ENCODE measurements around the gene PCBP2. TPM values are rescaled to one million over a fixed set of nuclear protein-coding genes. Genes with fewer than 3 reads are reported as not detected.
"Not testable (repeated sequence)": the region's sequence is repeated elsewhere in the genome, so short reads cannot be mapped to it uniquely, and the experiment has no call there.

PCBP2 gene
- total RNA-seq, 1 donor from 2014 or later, result 526 TPM

GRCh38 chr12:53441040-53441833 lies 10.7 kb upstream of the PCBP2 start, which contains the start of gene PRR13:
TSS of gene PRR13 (plus strand) at chr12:53441734. CDS start at chr12:53442715, 981 bp downstream.
- DNase-seq (ENCODE audit: low read depth), result peak; percentile 99

- peak; percentile 70 for DNase-seq (ENCODE audit: low read depth)
These were observed 7.9 kb upstream of the PCBP2 start for GRCh38 chr12:53443955-53444354.

GRCh38 chr12:53444593-53445325 lies 7.1 kb upstream of the PCBP2 start:
- DNase-seq (ENCODE audit: low read depth), result not testable (repeated sequence)

- DNase-seq (ENCODE audit: low read depth), result no peak
These were observed 966 bp upstream of the PCBP2 start for GRCh38 chr12:53450936-53451335.

GRCh38 chr12:53452159-53453077 lies 516 bp downstream of the PCBP2 start:
- DNase-seq (ENCODE audit: low read depth), result peak; percentile 53

- no peak for DNase-seq (ENCODE audit: low read depth)
These were observed 2.2 kb downstream of the PCBP2 start for GRCh38 chr12:53453953-53454640.

- no peak for DNase-seq (ENCODE audit: low read depth)
These were observed 2.8 kb downstream of the PCBP2 start for GRCh38 chr12:53454707-53455106.

- DNase-seq (ENCODE audit: low read depth), result no peak
These were observed 4.9 kb downstream of the PCBP2 start for GRCh38 chr12:53456654-53457366.

GRCh38 chr12:53459097-53459496 lies 7.2 kb downstream of the PCBP2 start:
- no peak for DNase-seq (ENCODE audit: low read depth)

- DNase-seq (ENCODE audit: low read depth), result no peak
These were observed 9.2 kb downstream of the PCBP2 start for GRCh38 chr12:53461059-53461458.

GRCh38 chr12:53461591-53461990 lies 9.7 kb downstream of the PCBP2 start:
- no peak for DNase-seq (ENCODE audit: low read depth)

- no peak for DNase-seq (ENCODE audit: low read depth)
These were observed 11.0 kb downstream of the PCBP2 start for GRCh38 chr12:53462935-53463334.

- no peak for DNase-seq (ENCODE audit: low read depth)
These were observed 12.1 kb downstream of the PCBP2 start for GRCh38 chr12:53463802-53464560.

- DNase-seq (ENCODE audit: low read depth), result no peak
These were observed 12.9 kb downstream of the PCBP2 start for GRCh38 chr12:53464685-53465418.

- no peak for DNase-seq (ENCODE audit: low read depth)
These were observed 13.8 kb downstream of the PCBP2 start for GRCh38 chr12:53465679-53466078.

GRCh38 chr12:53466640-53467039 lies 14.7 kb downstream of the PCBP2 start:
- no peak for DNase-seq (ENCODE audit: low read depth)

- DNase-seq (ENCODE audit: low read depth), result no peak
These were observed 15.2 kb downstream of the PCBP2 start for GRCh38 chr12:53467082-53467481.

- no peak for DNase-seq (ENCODE audit: low read depth)
These were observed 16.0 kb downstream of the PCBP2 start for GRCh38 chr12:53467880-53468279.

- no peak for DNase-seq (ENCODE audit: low read depth)
These were observed 16.4 kb downstream of the PCBP2 start for GRCh38 chr12:53468282-53468681.

Data from renal cortical epithelial cell (primary cell).